Stimulated activated CD8-positive, alpha-beta memory T cell treated with anti-CD3 and anti-CD28 coated beads, Interleukin-4, amount 100 ng/mL, for 1 hour (primary cell): ENCODE data around the gene TRNAU1AP.
"Not testable (repeated sequence)": the region's sequence is repeated elsewhere in the genome, so short reads cannot be mapped to it uniquely, and the experiment has no call there.

Source experiments
- DNase-seq, 2 donors: peaks; one replicate each; pipeline ENCODE4 v3.0.0-alpha.2; 2020; ENCODE audit warnings: low read depth in 2 of 2, low spot score in 1 of 2

Gene TRNAU1AP

GRCh38 chr1:28552758-28553663 lies at the start of gene TRNAU1AP:
Gene TRNAU1AP, plus strand, starts transcription at chr1:28553085. Its CDS starts 26 bp downstream, at chr1:28553111.
- peak; percentile 94 to 95 for DNase-seq

- no peak for DNase-seq
Measured at GRCh38 chr1:28503117-28503516, 49.8 kb upstream of the TRNAU1AP start.

- DNase-seq = peak; percentile 84 to 88
Measured at GRCh38 chr1:28505406-28506187, 47.3 kb upstream of the TRNAU1AP start, which contains the start of gene RCC1. Gene RCC1, plus strand, starts transcription at chr1:28506043. Its CDS starts 23,824 bp downstream, at chr1:28529867.

GRCh38 chr1:28506907-28507246 lies 46.0 kb upstream of the TRNAU1AP start:
- DNase-seq = no peak

- DNase-seq = no peak
Measured at GRCh38 chr1:28507247-28507645, 45.6 kb upstream of the TRNAU1AP start.

GRCh38 chr1:28507646-28508434 lies 45.0 kb upstream of the TRNAU1AP start:
- no peak for DNase-seq

- no peak for DNase-seq
Measured at GRCh38 chr1:28508435-28508754, 44.5 kb upstream of the TRNAU1AP start.

GRCh38 chr1:28509705-28510272 lies 43.1 kb upstream of the TRNAU1AP start:
- no peak for DNase-seq

- DNase-seq = no peak
Measured at GRCh38 chr1:28510273-28510969, 42.5 kb upstream of the TRNAU1AP start.

GRCh38 chr1:28510970-28511440 lies 41.9 kb upstream of the TRNAU1AP start:
- DNase-seq = no peak

GRCh38 chr1:28512058-28512611 lies 40.8 kb upstream of the TRNAU1AP start:
- no peak for DNase-seq

GRCh38 chr1:28514445-28514933 lies 38.4 kb upstream of the TRNAU1AP start:
- DNase-seq = not testable (repeated sequence)

GRCh38 chr1:28516518-28516956 lies 36.3 kb upstream of the TRNAU1AP start:
- no peak for DNase-seq

GRCh38 chr1:28517649-28517999 lies 35.3 kb upstream of the TRNAU1AP start:
- no peak for DNase-seq

- DNase-seq = peak; percentile 64 to 78
Measured at GRCh38 chr1:28518000-28518744, 34.7 kb upstream of the TRNAU1AP start.

- no peak for DNase-seq
Measured at GRCh38 chr1:28518745-28519341, 34.0 kb upstream of the TRNAU1AP start.

GRCh38 chr1:28519946-28520725 lies 32.7 kb upstream of the TRNAU1AP start:
- no peak for DNase-seq

- not testable (repeated sequence) for DNase-seq
Measured at GRCh38 chr1:28520796-28521195, 32.1 kb upstream of the TRNAU1AP start.
